Uterine smooth muscle cell (primary cell): ENCODE measurements around the gene CCND2. TPM values are rescaled to one million over a fixed set of nuclear protein-coding genes. Genes with fewer than 3 reads are reported as not detected.

Experiments
- total RNA-seq: library from RNA; depleted of rRNA; stranded (reverse); fragments of >200 nt; gene quantifications from 2 replicates; pipeline ENCODE4 v1.2.3, GENCODE V29; 2014

CCND2 gene
- 26.7 and 62.1 TPM in 2 replicates for total RNA-seq

GRCh38 chr12:4273652-4274395 is at the start of gene CCND2:
Gene CCND2, plus strand, starts transcription at chr12:4273762. Its CDS starts 279 bp downstream, at chr12:4274041.

GRCh38 chr12:4320853-4321701 is 47.5 kb downstream of the CCND2 start, which contains the start of gene TIGAR:
Gene TIGAR, plus strand, starts transcription at chr12:4321213. Its CDS starts 59 bp downstream, at chr12:4321272.

Other genes starting within 250 kb of the CCND2 start
- 5.5 and 10.4 TPM in 2 replicates for gene TIGAR, start 47.5 kb downstream of the CCND2 start, total RNA-seq
- not detected in 2 replicates for gene FGF23, start 106.0 kb downstream of the CCND2 start, total RNA-seq
- gene FGF6, start 172.1 kb downstream of the CCND2 start, total RNA-seq: not detected in 2 replicates